ENCODE data around the gene CYP4F11. TPM values are rescaled to one million over a fixed set of nuclear protein-coding genes. Genes with fewer than 3 reads are reported as not detected.

The CYP4F11 gene
- total RNA-seq, 1 experiment from 2014 or later, result not detected

GRCh38 chr19:15913830-15914229 lies 20.5 kb downstream of the CYP4F11 start:
- H4K20me1 ChIP-seq (ENCODE audit: control insufficient read depth, insufficient read depth, insufficient read length), result no peaks in the 10 kb centered on the region
- H3K4ac ChIP-seq (ENCODE audit: low read depth, low read length), result no peak overlapping the region
- TF ChIP-seq, protein P1, sequence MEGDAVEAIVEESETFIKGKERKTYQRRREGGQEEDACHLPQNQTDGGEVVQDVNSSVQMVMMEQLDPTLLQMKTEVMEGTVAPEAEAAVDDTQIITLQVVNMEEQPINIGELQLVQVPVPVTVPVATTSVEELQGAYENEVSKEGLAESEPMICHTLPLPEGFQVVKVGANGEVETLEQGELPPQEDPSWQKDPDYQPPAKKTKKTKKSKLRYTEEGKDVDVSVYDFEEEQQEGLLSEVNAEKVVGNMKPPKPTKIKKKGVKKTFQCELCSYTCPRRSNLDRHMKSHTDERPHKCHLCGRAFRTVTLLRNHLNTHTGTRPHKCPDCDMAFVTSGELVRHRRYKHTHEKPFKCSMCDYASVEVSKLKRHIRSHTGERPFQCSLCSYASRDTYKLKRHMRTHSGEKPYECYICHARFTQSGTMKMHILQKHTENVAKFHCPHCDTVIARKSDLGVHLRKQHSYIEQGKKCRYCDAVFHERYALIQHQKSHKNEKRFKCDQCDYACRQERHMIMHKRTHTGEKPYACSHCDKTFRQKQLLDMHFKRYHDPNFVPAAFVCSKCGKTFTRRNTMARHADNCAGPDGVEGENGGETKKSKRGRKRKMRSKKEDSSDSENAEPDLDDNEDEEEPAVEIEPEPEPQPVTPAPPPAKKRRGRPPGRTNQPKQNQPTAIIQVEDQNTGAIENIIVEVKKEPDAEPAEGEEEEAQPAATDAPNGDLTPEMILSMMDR (conservative IDR thresholded peaks at IDR 0.05), result no peak
- H3K4me2 ChIP-seq (ENCODE audit: insufficient read depth, insufficient read length, low read length), result no peak overlapping the region
- H4K8ac ChIP-seq (replicated peaks; ENCODE audit: insufficient read length, low read depth, low read length), result no peak overlapping the region
- H3K27ac ChIP-seq (ENCODE audit: insufficient read length, low read depth, low read length), result no peak overlapping the region
- Mint-ChIP-seq H3K36me3 (ENCODE audit: insufficient read depth in 1 of 3, low read depth in 3 of 3) (peaks cover 0 to 25% (median 2%) of the 10 kb centered on the region in 3 experiments; a peak in 5 of 7 replicates), H3K27me3 (ENCODE audit: low read depth) (peaks cover 3% of the 10 kb centered on the region; the same call in 1 of the 2 replicates), H3K27ac (no peak overlapping the region), H3K4me1 (no peaks in the 10 kb centered on the region), H3K4me3 (no peak overlapping the region), H3K9me3 (peaks cover 85 to 90% of the 10 kb centered on the region in 2 experiments)
- H4K5ac ChIP-seq (ENCODE audit: insufficient read length, low read depth, low read length), result no peak overlapping the region
- no peak overlapping the region for H2AK5ac ChIP-seq (ENCODE audit: insufficient read length, low read length)
- H2BK120ac ChIP-seq (ENCODE audit: low read depth, low read length, poor library complexity, severe bottlenecking), result no peak overlapping the region
- H4K91ac ChIP-seq (ENCODE audit: insufficient read length, low read depth, low read length), result no peak overlapping the region
- no peaks in the 10 kb centered on the region for H3K23me2 ChIP-seq (ENCODE audit: insufficient read length, low read depth, low read length, poor library complexity, severe bottlenecking)
- no peak overlapping the region for H3K56ac ChIP-seq (ENCODE audit: insufficient read length, low read depth, low read length)
- H3K9ac ChIP-seq (ENCODE audit: extremely low read depth, insufficient read length, low read length), result no peak overlapping the region
- no peak overlapping the region for H2BK5ac ChIP-seq (ENCODE audit: insufficient read length, low read length)
- H3K23ac ChIP-seq (ENCODE audit: insufficient read length, low read depth, low read length), result no peak overlapping the region
- H2BK12ac ChIP-seq (ENCODE audit: insufficient read length, low read depth, low read length), result no peak overlapping the region
- WGBS (ENCODE audit: extremely low coverage, insufficient read length, low lambda C conversion rate), result no CpG with 5 or more reads among the region's 8 CpGs
- H3K79me2 ChIP-seq (ENCODE audit: insufficient read depth, low read length), result no peaks in the 10 kb centered on the region
- no peaks in the 10 kb centered on the region for H3K4me1 ChIP-seq (ENCODE audit: insufficient read depth, low read length)
- H3K18ac ChIP-seq (ENCODE audit: insufficient read length, low read depth, low read length), result no peak overlapping the region
- H3K27me3 ChIP-seq (ENCODE audit: insufficient read depth, low read length), result no peaks in the 10 kb centered on the region
- no peak for DNase-seq
- H2BK15ac ChIP-seq (ENCODE audit: low read depth, low read length), result no peak overlapping the region
- H3K9me3 ChIP-seq (ENCODE audit: control insufficient read depth, low read depth, low read length), result peaks cover 61% of the 10 kb centered on the region
- H3T11ph ChIP-seq (ENCODE audit: low read length), result no peak overlapping the region
- H2BK20ac ChIP-seq (ENCODE audit: low read depth, low read length, poor library complexity, severe bottlenecking), result no peak overlapping the region
- H3K14ac ChIP-seq (ENCODE audit: insufficient read depth, low read length), result no peak overlapping the region
- H2AFZ ChIP-seq (ENCODE audit: low read length), result no peak overlapping the region
- H3K79me1 ChIP-seq (ENCODE audit: insufficient read depth, low read depth, low read length, poor library complexity, severe bottlenecking), result no peaks in the 10 kb centered on the region
